ENCODE measurements around the gene SERPINA5. TPM values are rescaled to one million over a fixed set of nuclear protein-coding genes. Genes with fewer than 3 reads are reported as not detected.

Gene SERPINA5
- total and polyA plus RNA-seq, 10 of the 15 experiments (the other 5 are each of a cell fraction or from before 2014, with no cell fraction given), result 0.90 TPM; not detected in 9

- POLR2A ChIA-PET, result no interaction called here
- intact Hi-C loops (cut with micrococcal nuclease; ENCODE audit: unreplicated experiment), result no loop called here
Observed at GRCh38 chr14:94617988-94618822, 37.0 kb downstream of the SERPINA5 start.

GRCh38 chr14:94619297-94619696 lies 38.1 kb downstream of the SERPINA5 start:
- H3K27ac ChIP-seq (ENCODE audit: control insufficient read depth, insufficient read depth), result no peak overlapping the region
- H3K4me3 ChIP-seq, result no peak overlapping the region
- no peak for DNase-seq (ENCODE audit: low read depth, low spot score)
- ChIA-PET RAD21 (ENCODE audit: unreplicated experiment) (no interaction called here), SMC1A (ENCODE audit: uncharacterized antibody, unreplicated experiment) (no interaction called here), CTCF (no interaction called here), POLR2A (no interaction called here)
- no peaks in the 10 kb centered on the region for H3K36me3 ChIP-seq (ENCODE audit: control insufficient read depth in 2 of 2, insufficient read depth in 2 of 2, low read length in 1 of 2)
- H2AFZ ChIP-seq (ENCODE audit: control insufficient read depth, low read depth, low read length), result no peak overlapping the region
- H3K27me3 ChIP-seq (replicated peaks in 1 of 2; ENCODE audit: control insufficient read depth in 2 of 2, insufficient read depth in 2 of 2, low read length in 1 of 2), result peaks cover 0 to 2% of the 10 kb centered on the region in 2 experiments; a peak in 1 of 4 replicates
- no peaks in the 10 kb centered on the region for H3K4me1 ChIP-seq (ENCODE audit: control insufficient read depth, insufficient read depth, low read length)
- H3K9ac ChIP-seq (ENCODE audit: control insufficient read depth, insufficient read depth, low read length), result no peak overlapping the region
- H3K4me2 ChIP-seq (ENCODE audit: control insufficient read depth, insufficient read depth), result no peak overlapping the region
- no peaks in the 10 kb centered on the region for H3K79me2 ChIP-seq (ENCODE audit: control insufficient read depth, insufficient read depth, low read length)
- in situ Hi-C loops (cut with MboI), result no loop called here
- BruUV-seq (replicated peaks), result no TSS peak
- no peak for FAIRE-seq
- intact Hi-C loops (cut with micrococcal nuclease; ENCODE audit: unreplicated experiment), result no loop called here
- ATAC-seq, result no peak
- WGBS (ENCODE audit: insufficient coverage, insufficient replicate concordance, low lambda C conversion rate, missing lambda C conversion rate), result 27% methylated on average over 6 of the region's 6 CpGs
- H3K9me3 ChIP-seq (replicated peaks; ENCODE audit: control insufficient read depth, insufficient read depth, low read length), result peaks cover 7% of the 10 kb centered on the region; the same call in 2 of the 3 replicates
- H4K20me1 ChIP-seq (ENCODE audit: control insufficient read depth, insufficient read depth), result no peaks in the 10 kb centered on the region
- TF ChIP-seq NKRF (conservative IDR thresholded peaks at IDR 0.05), result no peak
- no peak for TF ChIP-seq ZNF687 (IDR thresholded peaks at IDR 0.05)

More at GRCh38 chr14:94617988-94618822, 37.0 kb downstream of the SERPINA5 start:
- ATAC-seq, result no peak
- BruUV-seq (replicated peaks), result no TSS peak
- ChIA-PET RAD21 (ENCODE audit: unreplicated experiment) (no interaction called here), SMC1A (ENCODE audit: uncharacterized antibody, unreplicated experiment) (no interaction called here), CTCF (interaction anchor here (0.6 to 0.9 kb wide), 2 partner anchors 12 to 501 kb away, joined by 3 to 5 read pairs; no protein-coding TSS in a partner anchor)
- Histone ChIP-seq H3K4me3 (no peak overlapping the region), H3K36me3 (ENCODE audit: control insufficient read depth in 2 of 2, insufficient read depth in 2 of 2, low read length in 1 of 2) (no peaks in the 10 kb centered on the region), H3K9ac (ENCODE audit: control insufficient read depth, insufficient read depth, low read length) (no peak overlapping the region), H4K20me1 (ENCODE audit: control insufficient read depth, insufficient read depth) (no peaks in the 10 kb centered on the region), H2AFZ (ENCODE audit: control insufficient read depth, low read depth, low read length) (no peak overlapping the region), H3K79me2 (ENCODE audit: control insufficient read depth, insufficient read depth, low read length) (no peaks in the 10 kb centered on the region), H3K4me2 (ENCODE audit: control insufficient read depth, insufficient read depth) (no peak overlapping the region), H3K27me3 (replicated peaks in 1 of 2; ENCODE audit: control insufficient read depth in 2 of 2, insufficient read depth in 2 of 2, low read length in 1 of 2) (no peaks in the 10 kb centered on the region; a peak in 1 of 4 replicates), H3K9me3 (replicated peaks; ENCODE audit: control insufficient read depth, insufficient read depth, low read length) (peaks cover 7% of the 10 kb centered on the region; the same call in 2 of the 3 replicates), H3K27ac (ENCODE audit: control insufficient read depth, insufficient read depth) (no peak overlapping the region), H3K4me1 (ENCODE audit: control insufficient read depth, insufficient read depth, low read length) (no peaks in the 10 kb centered on the region)
- FAIRE-seq, result no peak
- no peak for DNase-seq (ENCODE audit: low read depth, low spot score)
- 35% methylated on average over 3 of the region's 3 CpGs for WGBS (ENCODE audit: insufficient coverage, insufficient replicate concordance, low lambda C conversion rate, missing lambda C conversion rate)
- in situ Hi-C loops (cut with MboI), result no loop called here
- TF ChIP-seq BMI1 (IDR thresholded peaks at IDR 0.05; ENCODE audit: borderline replicate concordance) (no peak), FOS (IDR thresholded peaks at IDR 0.05; ENCODE audit: borderline replicate concordance, extremely low read depth, insufficient read length) (no peak), ZNF217 (IDR thresholded peaks at IDR 0.05) (no peak), PAX5 (IDR thresholded peaks at IDR 0.05; ENCODE audit: borderline replicate concordance, low read depth, low read length) (no peak), MAX (IDR thresholded peaks at IDR 0.05; ENCODE audit: low read depth, low read length) (no peak), SIN3A (IDR thresholded peaks at IDR 0.05; ENCODE audit: low read depth, low read length) (no peak), CBX5 (IDR thresholded peaks at IDR 0.05; ENCODE audit: low read depth) (peak; percentile 93; the same call in 1 of the 2 replicates), POLR2AphosphoS5 (IDR thresholded peaks at IDR 0.05; ENCODE audit: low read length) (no peak)
